Measurements from ENCODE around the gene KLF14. TPM values are rescaled to one million over a fixed set of nuclear protein-coding genes. Genes with fewer than 3 reads are reported as not detected.

KLF14 gene
- 0.09 TPM in 1 of 5 replicates, not detected in the others for total RNA-seq (2022; extraction: Qiagen RNA extraction; ENCODE audit: low read depth)

GRCh38 chr7:130733931-130734814 is at the start of gene KLF14:
Gene KLF14 (minus strand): TSS chr7:130734207. CDS start chr7:130734033, 174 bp downstream.

Other genes starting within 250 kb of the KLF14 start
- gene MEST, start 242.1 kb downstream of the KLF14 start, total RNA-seq (2022; extraction: Qiagen RNA extraction; ENCODE audit: low read depth), result 33.2 to 42.9 TPM (median 40.0 TPM) in 5 replicates
- 11.9 to 15.8 TPM (median 13.5 TPM) in 5 replicates for gene COPG2, start 65.5 kb downstream of the KLF14 start, total RNA-seq (2022; extraction: Qiagen RNA extraction; ENCODE audit: low read depth)
- not detected in 5 replicates for gene TSGA13, start 47.7 kb downstream of the KLF14 start, total RNA-seq (2022; extraction: Qiagen RNA extraction; ENCODE audit: low read depth)

Data from A549 treated with GW870086 at 1 μM for 4 hours (cell line).